Fibroblast of the aortic adventitia (primary cell): ENCODE measurements around the gene ZFP91. TPM values are rescaled to one million over a fixed set of nuclear protein-coding genes. Genes with fewer than 3 reads are reported as not detected.

ENCODE experiments used
- DNase-seq: peaks from one replicate; pipeline ENCODE4 v3.0.0-alpha.2; 2010; ENCODE audit warnings: low read depth
- H3K4me3 ChIP-seq: 2 replicates; pipeline ENCODE4 v1.5.1; 2011; ENCODE audit warnings: low read depth, mild to moderate bottlenecking, control low read depth, low read length, moderate library complexity
- total RNA-seq: library from RNA; depleted of rRNA; stranded (reverse); fragments of >200 nt; gene quantifications from 2 replicates; pipeline ENCODE4 v1.2.3, GENCODE V29; 2012; ENCODE audit warnings: low replicate concordance
- TF ChIP-seq, protein P1 (sequence below): IDR thresholded peaks from 2 replicates; pipeline ENCODE4 v1.5.1; 2011; ENCODE audit warnings: mild to moderate bottlenecking, low read length, control low read depth, inconsistent platforms; ENCODE audit not compliant: insufficient read depth

ZFP91 gene
- total RNA-seq, 1 donor = 73.4 TPM

DNA sequence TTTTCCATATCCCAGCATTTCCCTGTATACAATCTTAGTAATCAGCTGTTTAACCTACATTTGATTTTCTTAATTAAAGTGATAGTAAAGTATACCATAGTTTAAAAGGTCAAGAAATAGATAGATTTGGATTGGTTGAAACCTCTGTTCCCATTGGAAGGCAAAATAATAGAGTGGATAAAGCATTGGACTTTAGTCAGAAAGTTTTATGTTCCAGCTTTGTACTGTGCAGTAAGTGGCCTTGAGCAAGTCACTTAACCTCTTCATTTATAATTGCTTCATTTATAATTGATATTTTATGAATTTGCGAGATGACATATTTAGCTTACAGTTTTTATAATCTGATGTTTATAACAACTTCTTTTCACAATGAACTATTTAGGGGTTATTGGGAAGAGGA is 3.6 kb downstream of the ZFP91 start:
- no peak overlapping the region for H3K4me3 ChIP-seq
- no peak for DNase-seq
- TF ChIP-seq, protein P1, sequence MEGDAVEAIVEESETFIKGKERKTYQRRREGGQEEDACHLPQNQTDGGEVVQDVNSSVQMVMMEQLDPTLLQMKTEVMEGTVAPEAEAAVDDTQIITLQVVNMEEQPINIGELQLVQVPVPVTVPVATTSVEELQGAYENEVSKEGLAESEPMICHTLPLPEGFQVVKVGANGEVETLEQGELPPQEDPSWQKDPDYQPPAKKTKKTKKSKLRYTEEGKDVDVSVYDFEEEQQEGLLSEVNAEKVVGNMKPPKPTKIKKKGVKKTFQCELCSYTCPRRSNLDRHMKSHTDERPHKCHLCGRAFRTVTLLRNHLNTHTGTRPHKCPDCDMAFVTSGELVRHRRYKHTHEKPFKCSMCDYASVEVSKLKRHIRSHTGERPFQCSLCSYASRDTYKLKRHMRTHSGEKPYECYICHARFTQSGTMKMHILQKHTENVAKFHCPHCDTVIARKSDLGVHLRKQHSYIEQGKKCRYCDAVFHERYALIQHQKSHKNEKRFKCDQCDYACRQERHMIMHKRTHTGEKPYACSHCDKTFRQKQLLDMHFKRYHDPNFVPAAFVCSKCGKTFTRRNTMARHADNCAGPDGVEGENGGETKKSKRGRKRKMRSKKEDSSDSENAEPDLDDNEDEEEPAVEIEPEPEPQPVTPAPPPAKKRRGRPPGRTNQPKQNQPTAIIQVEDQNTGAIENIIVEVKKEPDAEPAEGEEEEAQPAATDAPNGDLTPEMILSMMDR = no peak

DNA sequence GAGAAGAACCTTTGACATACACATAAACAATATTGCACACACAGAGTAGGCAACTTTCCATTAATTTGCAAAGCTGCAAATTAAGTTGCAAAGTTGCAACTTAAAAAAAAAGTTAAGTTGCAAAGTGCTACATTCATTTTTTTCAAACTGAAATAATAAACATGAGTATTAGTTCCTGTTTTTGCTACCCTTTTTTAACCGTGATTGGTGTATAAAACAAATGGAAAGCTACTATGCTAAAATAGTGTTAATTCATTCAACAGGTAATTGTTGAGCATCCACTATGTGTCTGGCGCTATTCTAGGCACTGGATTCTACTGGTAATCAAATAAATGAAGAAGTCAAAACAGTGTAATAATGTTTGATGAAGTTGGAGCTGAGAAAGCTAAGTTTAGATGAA is 8.1 kb downstream of the ZFP91 start:
- H3K4me3 ChIP-seq = no peak overlapping the region
- TF ChIP-seq, protein P1 = no peak
- no peak for DNase-seq

GRCh38 chr11:58591659-58592058 is 12.8 kb downstream of the ZFP91 start:
- DNase-seq = no peak
- TF ChIP-seq, protein P1 = no peak
- no peak overlapping the region for H3K4me3 ChIP-seq

DNA sequence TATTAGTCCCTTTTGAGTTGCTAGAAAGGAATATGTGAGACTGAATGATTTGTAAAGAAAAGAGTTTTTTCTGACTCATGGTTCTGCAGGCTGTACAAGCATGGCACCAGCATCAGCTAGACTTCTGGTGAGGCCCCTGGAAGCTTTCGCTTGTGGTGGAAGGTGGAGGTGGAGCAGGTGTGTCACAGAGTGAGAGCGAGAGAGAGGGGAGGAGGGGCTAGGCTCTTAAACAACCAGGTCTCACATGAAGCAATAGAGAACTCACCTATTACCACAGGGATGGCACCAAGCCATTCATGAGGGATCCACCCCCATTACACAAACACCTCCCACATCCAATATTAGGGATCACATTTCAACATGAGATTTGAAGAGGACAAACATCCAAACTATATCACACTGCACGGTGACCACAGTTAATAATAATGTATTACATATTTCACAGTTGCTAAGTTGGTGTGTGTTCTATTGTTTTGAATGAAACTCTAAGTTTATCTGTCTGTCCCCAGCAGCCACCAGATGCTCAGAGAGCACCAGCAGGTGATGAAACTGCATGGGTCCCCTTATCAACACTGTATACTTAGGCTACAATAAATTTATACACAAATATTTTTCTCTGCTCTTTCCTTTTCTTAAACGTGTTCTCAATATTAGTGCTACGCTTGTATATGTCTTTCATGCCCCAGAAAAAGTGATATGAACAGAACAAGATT is 14.1 kb downstream of the ZFP91 start:
- no peak overlapping the region for H3K4me3 ChIP-seq
- TF ChIP-seq, protein P1 = no peak
- DNase-seq = no peak

DNA sequence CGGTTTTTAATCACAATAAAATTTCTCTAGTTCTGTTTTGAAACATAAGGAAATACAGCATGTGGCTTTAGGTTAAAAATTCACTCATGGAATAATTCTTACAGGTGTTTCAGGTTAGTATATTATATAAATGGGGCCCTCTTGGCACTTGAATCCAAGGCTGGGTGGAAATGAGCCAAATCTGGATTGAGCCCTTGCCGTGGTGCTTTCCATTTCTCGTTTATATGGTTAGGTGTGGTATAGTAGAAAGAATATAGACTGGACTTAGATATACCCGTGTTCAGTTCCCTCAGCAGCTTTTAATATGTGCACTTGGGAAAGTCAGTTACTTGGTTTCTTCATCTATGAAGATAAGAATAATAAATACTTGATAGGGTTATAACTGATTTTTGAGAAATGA is 16.0 kb downstream of the ZFP91 start:
- no peak overlapping the region for H3K4me3 ChIP-seq
- TF ChIP-seq, protein P1 = no peak
- DNase-seq = no peak

DNA sequence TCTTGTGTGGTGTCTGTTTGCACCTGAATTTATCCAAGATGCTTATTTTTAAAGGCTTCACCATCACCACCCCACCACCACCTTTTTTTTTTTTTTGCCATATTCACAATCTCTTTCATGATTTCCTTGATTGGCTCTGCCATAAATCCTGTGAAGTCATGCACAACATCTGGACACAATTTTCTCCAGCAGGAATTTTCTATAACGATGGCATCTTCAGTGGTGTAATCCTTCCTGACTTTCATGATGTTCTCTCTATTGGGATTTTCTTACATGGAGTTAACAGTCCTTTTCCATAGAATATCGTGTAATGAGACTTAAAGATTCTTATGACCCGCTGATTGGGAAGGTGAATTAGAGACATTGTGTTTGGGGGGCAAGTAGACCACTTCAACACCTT is 17.8 kb downstream of the ZFP91 start:
- H3K4me3 ChIP-seq = no peak overlapping the region
- no peak for DNase-seq
- TF ChIP-seq, protein P1 = no peak
